Activated T-helper 9 cell treated with anti-CD3 and anti-CD28 coated beads, Interleukin-2, amount 50 U/mL, for 16 hours (primary cell): ENCODE data around the gene TAF10.

Source experiments
- DNase-seq: peaks from one replicate; pipeline ENCODE4 v3.0.0-alpha.2; 2020; ENCODE audit warnings: low read depth

TAF10 gene

GRCh38 chr11:6640985-6641701 lies 29.1 kb upstream of the TAF10 start:
- DNase-seq, result no peak

- no peak for DNase-seq
Measured at GRCh38 chr11:6640036-6640984, 28.3 kb upstream of the TAF10 start.

GRCh38 chr11:6638429-6638828 lies 26.4 kb upstream of the TAF10 start:
- no peak for DNase-seq

- DNase-seq, result no peak
Measured at GRCh38 chr11:6637871-6638270, 25.9 kb upstream of the TAF10 start.

- DNase-seq, result no peak
Measured at GRCh38 chr11:6636480-6636879, 24.5 kb upstream of the TAF10 start.

GRCh38 chr11:6635082-6635932 lies 23.3 kb upstream of the TAF10 start:
- no peak for DNase-seq

GRCh38 chr11:6634534-6634933 lies 22.5 kb upstream of the TAF10 start:
- DNase-seq, result no peak

- DNase-seq, result no peak
Measured at GRCh38 chr11:6633422-6634408, 21.7 kb upstream of the TAF10 start.

- no peak for DNase-seq
Measured at GRCh38 chr11:6632116-6633073, 20.4 kb upstream of the TAF10 start.

GRCh38 chr11:6631361-6631890 lies 19.4 kb upstream of the TAF10 start:
- DNase-seq, result no peak

GRCh38 chr11:6630632-6631291 lies 18.7 kb upstream of the TAF10 start:
- no peak for DNase-seq

- DNase-seq, result no peak
Measured at GRCh38 chr11:6629892-6630631, 18.0 kb upstream of the TAF10 start.

- no peak for DNase-seq
Measured at GRCh38 chr11:6629573-6629891, 17.5 kb upstream of the TAF10 start.

GRCh38 chr11:6628526-6628925 lies 16.5 kb upstream of the TAF10 start:
- no peak for DNase-seq

- no peak for DNase-seq
Measured at GRCh38 chr11:6627762-6628241, 15.8 kb upstream of the TAF10 start.

- no peak for DNase-seq
Measured at GRCh38 chr11:6626971-6627761, 15.2 kb upstream of the TAF10 start.

- DNase-seq, result no peak
Measured at GRCh38 chr11:6625832-6626420, 13.9 kb upstream of the TAF10 start.
